Measurements from ENCODE around the gene PTPRM.

DNA sequence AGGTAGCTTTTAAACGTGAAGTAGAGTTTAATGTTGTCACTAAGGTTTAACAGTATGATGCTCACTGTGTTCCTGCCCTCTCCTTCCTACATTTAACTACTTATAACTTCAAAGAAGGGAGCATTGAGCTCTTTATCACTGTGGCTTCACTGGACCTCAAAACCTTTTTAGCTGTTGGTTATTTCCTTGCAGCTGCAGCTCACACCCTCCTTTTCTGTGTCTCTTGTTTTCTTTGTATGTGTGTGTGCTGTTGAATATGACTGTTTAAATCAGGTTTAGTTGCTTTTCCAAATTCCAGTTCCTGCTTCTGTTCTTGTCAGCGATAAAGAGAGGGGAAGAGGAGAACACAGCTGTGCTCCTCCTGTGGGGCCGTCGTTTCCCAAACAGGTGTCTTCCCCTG lies 208.0 kb downstream of the PTPRM start:
- TF ChIP-seq, protein P1, sequence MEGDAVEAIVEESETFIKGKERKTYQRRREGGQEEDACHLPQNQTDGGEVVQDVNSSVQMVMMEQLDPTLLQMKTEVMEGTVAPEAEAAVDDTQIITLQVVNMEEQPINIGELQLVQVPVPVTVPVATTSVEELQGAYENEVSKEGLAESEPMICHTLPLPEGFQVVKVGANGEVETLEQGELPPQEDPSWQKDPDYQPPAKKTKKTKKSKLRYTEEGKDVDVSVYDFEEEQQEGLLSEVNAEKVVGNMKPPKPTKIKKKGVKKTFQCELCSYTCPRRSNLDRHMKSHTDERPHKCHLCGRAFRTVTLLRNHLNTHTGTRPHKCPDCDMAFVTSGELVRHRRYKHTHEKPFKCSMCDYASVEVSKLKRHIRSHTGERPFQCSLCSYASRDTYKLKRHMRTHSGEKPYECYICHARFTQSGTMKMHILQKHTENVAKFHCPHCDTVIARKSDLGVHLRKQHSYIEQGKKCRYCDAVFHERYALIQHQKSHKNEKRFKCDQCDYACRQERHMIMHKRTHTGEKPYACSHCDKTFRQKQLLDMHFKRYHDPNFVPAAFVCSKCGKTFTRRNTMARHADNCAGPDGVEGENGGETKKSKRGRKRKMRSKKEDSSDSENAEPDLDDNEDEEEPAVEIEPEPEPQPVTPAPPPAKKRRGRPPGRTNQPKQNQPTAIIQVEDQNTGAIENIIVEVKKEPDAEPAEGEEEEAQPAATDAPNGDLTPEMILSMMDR (optimal IDR thresholded peaks at IDR 0.05 in 1 of 3, IDR thresholded peaks at IDR 0.05 in 1 of 3, conservative IDR thresholded peaks at IDR 0.05 in 1 of 3; ENCODE audit: extremely low read depth in 1 of 3, insufficient read depth in 2 of 3, low read length in 3 of 3), result no peak
- no peak for TF ChIP-seq EZH2 (IDR thresholded peaks at IDR 0.05; ENCODE audit: low read length)
